ENCODE results near the gene UBAC1.
"Not testable (repeated sequence)": the region's sequence is repeated elsewhere in the genome, so short reads cannot be mapped to it uniquely, and the experiment has no call there.

UBAC1 gene

GRCh38 chr9:135978642-135979546 is 17.7 kb upstream of the UBAC1 start:
- H3K36me3 Mint-ChIP-seq (ENCODE audit: low read depth), result no peaks in the 10 kb centered on the region
- H3K4me1 Mint-ChIP-seq (ENCODE audit: low read depth), result peaks cover 18% of the 10 kb centered on the region
- H3K4me3 Mint-ChIP-seq, result no peak overlapping the region
- H3K9me3 Mint-ChIP-seq, result no peaks in the 10 kb centered on the region
- no peak overlapping the region for H3K27ac Mint-ChIP-seq
- H3K27me3 Mint-ChIP-seq, result peaks cover 39% of the 10 kb centered on the region
- intact Hi-C loops (cut with micrococcal nuclease), result no loop called here

GRCh38 chr9:135976944-135977343 is 15.8 kb upstream of the UBAC1 start:
- no peaks in the 10 kb centered on the region for H3K9me3 Mint-ChIP-seq
- H3K27me3 Mint-ChIP-seq, result peaks cover 31% of the 10 kb centered on the region
- intact Hi-C loops (cut with micrococcal nuclease), result no loop called here
- H3K4me1 Mint-ChIP-seq (ENCODE audit: low read depth), result peaks cover 29% of the 10 kb centered on the region
- H3K36me3 Mint-ChIP-seq (ENCODE audit: low read depth), result no peaks in the 10 kb centered on the region
- no peak overlapping the region for H3K4me3 Mint-ChIP-seq
- no peak overlapping the region for H3K27ac Mint-ChIP-seq

GRCh38 chr9:135976531-135976930 is 15.4 kb upstream of the UBAC1 start:
- H3K27me3 Mint-ChIP-seq, result peaks cover 31% of the 10 kb centered on the region
- H3K27ac Mint-ChIP-seq, result no peak overlapping the region
- H3K36me3 Mint-ChIP-seq (ENCODE audit: low read depth), result no peaks in the 10 kb centered on the region
- intact Hi-C loops (cut with micrococcal nuclease), result no loop called here
- peaks cover 29% of the 10 kb centered on the region for H3K4me1 Mint-ChIP-seq (ENCODE audit: low read depth)
- H3K9me3 Mint-ChIP-seq, result no peaks in the 10 kb centered on the region
- H3K4me3 Mint-ChIP-seq, result no peak overlapping the region

GRCh38 chr9:135975834-135976233 is 14.7 kb upstream of the UBAC1 start:
- Mint-ChIP-seq H3K4me1 (ENCODE audit: low read depth) (peaks cover 29% of the 10 kb centered on the region), H3K36me3 (ENCODE audit: low read depth) (no peaks in the 10 kb centered on the region), H3K27me3 (peaks cover 29% of the 10 kb centered on the region), H3K9me3 (no peaks in the 10 kb centered on the region), H3K27ac (no peak overlapping the region), H3K4me3 (no peak overlapping the region)
- intact Hi-C loops (cut with micrococcal nuclease), result no loop called here

- no peak overlapping the region for H3K4me3 Mint-ChIP-seq
- peaks cover 19% of the 10 kb centered on the region for H3K27me3 Mint-ChIP-seq
- H3K4me1 Mint-ChIP-seq (ENCODE audit: low read depth), result peaks cover 38% of the 10 kb centered on the region
- H3K27ac Mint-ChIP-seq, result no peak overlapping the region
- H3K9me3 Mint-ChIP-seq, result no peaks in the 10 kb centered on the region
- no peaks in the 10 kb centered on the region for H3K36me3 Mint-ChIP-seq (ENCODE audit: low read depth)
- intact Hi-C loops (cut with micrococcal nuclease), result no loop called here
These were observed 13.0 kb upstream of the UBAC1 start for GRCh38 chr9:135974220-135974573.

GRCh38 chr9:135973277-135974219 is 12.4 kb upstream of the UBAC1 start:
- H3K4me1 Mint-ChIP-seq (ENCODE audit: low read depth), result peaks cover 38% of the 10 kb centered on the region
- no peaks in the 10 kb centered on the region for H3K9me3 Mint-ChIP-seq
- H3K36me3 Mint-ChIP-seq (ENCODE audit: low read depth), result no peaks in the 10 kb centered on the region
- intact Hi-C loops (cut with micrococcal nuclease), result no loop called here
- no peak overlapping the region for H3K27ac Mint-ChIP-seq
- no peak overlapping the region for H3K4me3 Mint-ChIP-seq
- H3K27me3 Mint-ChIP-seq, result peaks cover 13% of the 10 kb centered on the region

- intact Hi-C loops (cut with micrococcal nuclease), result no loop called here
- H3K27me3 Mint-ChIP-seq, result peaks cover 12% of the 10 kb centered on the region
- H3K9me3 Mint-ChIP-seq, result no peaks in the 10 kb centered on the region
- no peaks in the 10 kb centered on the region for H3K36me3 Mint-ChIP-seq (ENCODE audit: low read depth)
- H3K27ac Mint-ChIP-seq, result no peak overlapping the region
- no peak overlapping the region for H3K4me3 Mint-ChIP-seq
- peaks cover 51% of the 10 kb centered on the region for H3K4me1 Mint-ChIP-seq (ENCODE audit: low read depth)
These were observed 10.7 kb upstream of the UBAC1 start for GRCh38 chr9:135971892-135972291.

- H3K4me1 Mint-ChIP-seq (ENCODE audit: low read depth), result peaks cover 51% of the 10 kb centered on the region
- no peak overlapping the region for H3K27ac Mint-ChIP-seq
- peaks cover 10% of the 10 kb centered on the region for H3K27me3 Mint-ChIP-seq
- intact Hi-C loops (cut with micrococcal nuclease), result no loop called here
- H3K4me3 Mint-ChIP-seq, result no peak overlapping the region
- no peaks in the 10 kb centered on the region for H3K36me3 Mint-ChIP-seq (ENCODE audit: low read depth)
- H3K9me3 Mint-ChIP-seq, result no peaks in the 10 kb centered on the region
These were observed 10.1 kb upstream of the UBAC1 start for GRCh38 chr9:135971111-135971766.

- peaks cover 10% of the 10 kb centered on the region for H3K27me3 Mint-ChIP-seq
- H3K4me3 Mint-ChIP-seq, result no peak overlapping the region
- no peaks in the 10 kb centered on the region for H3K9me3 Mint-ChIP-seq
- H3K36me3 Mint-ChIP-seq (ENCODE audit: low read depth), result no peaks in the 10 kb centered on the region
- intact Hi-C loops (cut with micrococcal nuclease), result no loop called here
- peaks cover 51% of the 10 kb centered on the region for H3K4me1 Mint-ChIP-seq (ENCODE audit: low read depth)
- H3K27ac Mint-ChIP-seq, result peak overlapping the region; percentile 59
These were observed 9.1 kb upstream of the UBAC1 start for GRCh38 chr9:135970128-135970815.

GRCh38 chr9:135969064-135969683 is 8.0 kb upstream of the UBAC1 start:
- no peaks in the 10 kb centered on the region for H3K9me3 Mint-ChIP-seq
- H3K36me3 Mint-ChIP-seq (ENCODE audit: low read depth), result no peaks in the 10 kb centered on the region
- peaks cover 48% of the 10 kb centered on the region for H3K4me1 Mint-ChIP-seq (ENCODE audit: low read depth)
- no peak overlapping the region for H3K4me3 Mint-ChIP-seq
- peaks cover 10% of the 10 kb centered on the region for H3K27me3 Mint-ChIP-seq
- H3K27ac Mint-ChIP-seq, result peak overlapping the region; percentile 52
- intact Hi-C loops (cut with micrococcal nuclease), result no loop called here

GRCh38 chr9:135968601-135969000 is 7.4 kb upstream of the UBAC1 start:
- Mint-ChIP-seq H3K27me3 (peaks cover 13% of the 10 kb centered on the region), H3K9me3 (no peaks in the 10 kb centered on the region), H3K4me1 (ENCODE audit: low read depth) (peaks cover 48% of the 10 kb centered on the region), H3K27ac (peak overlapping the region; percentile 52), H3K36me3 (ENCODE audit: low read depth) (no peaks in the 10 kb centered on the region), H3K4me3 (no peak overlapping the region)
- intact Hi-C loops (cut with micrococcal nuclease), result no loop called here

- Mint-ChIP-seq H3K4me1 (ENCODE audit: low read depth) (peaks cover 48% of the 10 kb centered on the region), H3K27ac (no peak overlapping the region), H3K9me3 (no peaks in the 10 kb centered on the region), H3K27me3 (peaks cover 13% of the 10 kb centered on the region), H3K4me3 (peak overlapping the region; percentile 13), H3K36me3 (ENCODE audit: low read depth) (no peaks in the 10 kb centered on the region)
- intact Hi-C loops (cut with micrococcal nuclease), result no loop called here
These were observed 6.9 kb upstream of the UBAC1 start for GRCh38 chr9:135968083-135968476.

GRCh38 chr9:135966916-135967260 is 5.7 kb upstream of the UBAC1 start:
- Mint-ChIP-seq H3K27me3 (peaks cover 15% of the 10 kb centered on the region), H3K4me1 (ENCODE audit: low read depth) (peaks cover 56% of the 10 kb centered on the region), H3K27ac (peak overlapping the region; percentile 68)
- not testable (repeated sequence) for H3K4me3 Mint-ChIP-seq; H3K9me3 Mint-ChIP-seq; H3K36me3 Mint-ChIP-seq (ENCODE audit: low read depth)
- intact Hi-C loops (cut with micrococcal nuclease), result loop anchor here (1.0 kb wide), 1 partner anchor 152 kb away; no protein-coding TSS in a partner anchor

All from dendritic cell treated with granulocyte-macrophage colony-stimulating factor and Interleukin-4, amounts not matched to agents 40 ng/mL and 50 ng/mL, for 4 days (primary cell).